Measurements from ENCODE around the gene DDAH2. TPM values are rescaled to one million over a fixed set of nuclear protein-coding genes. Genes with fewer than 3 reads are reported as not detected.

DDAH2 gene
- total and polyA plus RNA-seq, 7 donors = 86.7 to 340 (median 137) TPM

- peak overlapping the region; percentile 64 to 76 (median 73) for H3K4me3 ChIP-seq
- no peaks in the 10 kb centered on the region for H3K9me3 ChIP-seq
- no peak for TF ChIP-seq CTCF (IDR thresholded peaks at IDR 0.05)
- peak in 2 of 4 donors; percentile 29 to 60 for TF ChIP-seq POLR2AphosphoS5 (IDR thresholded peaks at IDR 0.05)
- TF ChIP-seq POLR2A (IDR thresholded peaks at IDR 0.05) = peak in 1 of 2 donors; percentile 49
- no peak for TF ChIP-seq EP300 (IDR thresholded peaks at IDR 0.05)
- H3K27ac ChIP-seq = peak overlapping the region; percentile 92 to 98 (median 94)
- H3K36me3 ChIP-seq = peaks cover 24 to 36% (median 28%) of the 10 kb centered on the region in 4 donors
- WGBS, 2 donors = 0% methylated on average over 18 of the region's 18 CpGs
- peaks cover 0 to 45% (median 37%) of the 10 kb centered on the region in 4 donors for H3K4me1 ChIP-seq
- no peak for DNase-seq
- intact Hi-C loops (cut with DNase I) = no loop called here
- H3K27me3 ChIP-seq = no peaks in the 10 kb centered on the region
Observed at GRCh38 chr6:31734821-31735406, 5.8 kb upstream of the DDAH2 start.

DNA sequence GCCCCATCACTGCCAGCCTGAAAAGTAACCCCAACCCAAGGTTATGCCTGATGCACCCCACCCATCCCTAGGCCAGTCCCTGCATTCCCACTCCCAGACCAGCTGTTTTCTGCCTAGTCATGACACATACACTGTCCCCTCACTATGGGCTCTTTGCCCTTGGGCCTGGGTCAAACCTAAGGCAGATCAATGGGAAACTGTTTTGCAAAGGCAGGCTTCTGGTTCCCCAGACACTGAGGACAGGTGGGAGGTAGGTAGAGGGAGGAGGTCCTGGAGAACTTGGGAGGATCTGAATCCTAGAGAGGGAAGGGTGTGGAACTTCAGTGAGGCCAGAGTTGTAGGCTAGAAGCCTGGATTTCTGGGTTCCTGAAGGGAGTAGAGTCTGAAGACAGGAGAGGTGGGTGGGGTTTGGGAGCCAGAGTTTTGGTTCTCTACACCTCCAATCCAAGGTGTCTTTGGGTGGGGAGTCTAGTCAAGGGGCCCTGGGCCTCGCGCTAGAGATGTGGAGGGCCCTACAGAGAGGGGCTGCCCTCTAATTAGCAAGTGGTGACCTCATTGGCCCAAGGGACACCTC, 5.2 kb upstream of the DDAH2 start:
- Histone ChIP-seq H3K27me3 (no peaks in the 10 kb centered on the region), H3K4me3 (peak overlapping the region; percentile 64 to 76 (median 73)), H3K9me3 (no peaks in the 10 kb centered on the region), H3K36me3 (peaks cover 24 to 36% (median 28%) of the 10 kb centered on the region in 4 donors), H3K27ac (peak overlapping the region; percentile 92 to 98 (median 94)), H3K4me1 (peaks cover 0 to 42% (median 35%) of the 10 kb centered on the region in 4 donors)
- intact Hi-C loops (cut with DNase I) = no loop called here
- WGBS, 2 donors = 1 to 9% methylated on average over 2 of the region's 2 CpGs
- TF ChIP-seq POLR2A (IDR thresholded peaks at IDR 0.05) (no peak), POLR2AphosphoS5 (IDR thresholded peaks at IDR 0.05) (no peak), EP300 (IDR thresholded peaks at IDR 0.05) (no peak), CTCF (IDR thresholded peaks at IDR 0.05) (no peak)
- no peak for DNase-seq

GRCh38 chr6:31733734-31734133, 4.6 kb upstream of the DDAH2 start:
- no peak for DNase-seq
- Histone ChIP-seq H3K9me3 (no peaks in the 10 kb centered on the region), H3K27me3 (no peaks in the 10 kb centered on the region), H3K4me1 (peaks cover 0 to 39% (median 34%) of the 10 kb centered on the region in 4 donors), H3K4me3 (no peak overlapping the region), H3K36me3 (peaks cover 24 to 36% (median 28%) of the 10 kb centered on the region in 4 donors), H3K27ac (peak overlapping the region; percentile 92 to 98 (median 94))
- 68 to 80% methylated on average over 4 of the region's 4 CpGs for WGBS, 2 donors
- TF ChIP-seq EP300 (IDR thresholded peaks at IDR 0.05) = no peak
- TF ChIP-seq POLR2A (IDR thresholded peaks at IDR 0.05) = no peak
- TF ChIP-seq POLR2AphosphoS5 (IDR thresholded peaks at IDR 0.05) = no peak
- no peak for TF ChIP-seq CTCF (IDR thresholded peaks at IDR 0.05)
- intact Hi-C loops (cut with DNase I) = no loop called here

DNA sequence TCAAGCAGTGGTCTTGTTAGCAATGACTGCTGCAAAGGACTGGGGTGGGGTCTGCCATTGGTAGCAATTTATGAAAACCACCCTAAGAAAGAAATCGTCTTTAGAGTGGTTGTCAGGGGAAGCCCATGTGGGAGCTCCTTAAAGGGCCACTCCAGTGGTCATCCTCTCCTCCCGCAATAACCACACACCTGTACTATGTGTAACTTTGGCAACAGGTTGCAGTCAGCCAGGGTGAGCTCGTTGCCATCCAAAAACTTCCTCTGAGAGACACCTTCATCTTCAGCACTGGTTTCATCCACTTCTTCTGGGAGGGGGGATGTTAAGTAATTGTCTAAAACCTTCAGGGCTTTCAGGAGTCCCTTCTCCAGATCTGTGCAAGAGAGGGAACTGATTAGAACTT, 2.9 kb upstream of the DDAH2 start:
- Histone ChIP-seq H3K36me3 (peaks cover 27 to 42% (median 35%) of the 10 kb centered on the region in 4 donors), H3K27me3 (no peaks in the 10 kb centered on the region), H3K27ac (peak overlapping the region in 2 of 4 donors; percentile 7 to 98), H3K4me3 (no peak overlapping the region), H3K4me1 (peaks cover 0 to 52% (median 45%) of the 10 kb centered on the region in 4 donors), H3K9me3 (no peaks in the 10 kb centered on the region)
- TF ChIP-seq CTCF (IDR thresholded peaks at IDR 0.05) = no peak
- no peak for TF ChIP-seq POLR2AphosphoS5 (IDR thresholded peaks at IDR 0.05)
- TF ChIP-seq POLR2A (IDR thresholded peaks at IDR 0.05) = no peak
- DNase-seq = no peak
- 52 to 72% methylated on average over 3 of the region's 3 CpGs for WGBS, 2 donors
- intact Hi-C loops (cut with DNase I) = no loop called here

Data from sigmoid colon (tissue), 7 donors.